Measurements from ENCODE around the gene GOLGA8M.
"Not testable (repeated sequence)": the region's sequence is repeated elsewhere in the genome, so short reads cannot be mapped to it uniquely, and the experiment has no call there.

- TF ChIP-seq, protein P1, sequence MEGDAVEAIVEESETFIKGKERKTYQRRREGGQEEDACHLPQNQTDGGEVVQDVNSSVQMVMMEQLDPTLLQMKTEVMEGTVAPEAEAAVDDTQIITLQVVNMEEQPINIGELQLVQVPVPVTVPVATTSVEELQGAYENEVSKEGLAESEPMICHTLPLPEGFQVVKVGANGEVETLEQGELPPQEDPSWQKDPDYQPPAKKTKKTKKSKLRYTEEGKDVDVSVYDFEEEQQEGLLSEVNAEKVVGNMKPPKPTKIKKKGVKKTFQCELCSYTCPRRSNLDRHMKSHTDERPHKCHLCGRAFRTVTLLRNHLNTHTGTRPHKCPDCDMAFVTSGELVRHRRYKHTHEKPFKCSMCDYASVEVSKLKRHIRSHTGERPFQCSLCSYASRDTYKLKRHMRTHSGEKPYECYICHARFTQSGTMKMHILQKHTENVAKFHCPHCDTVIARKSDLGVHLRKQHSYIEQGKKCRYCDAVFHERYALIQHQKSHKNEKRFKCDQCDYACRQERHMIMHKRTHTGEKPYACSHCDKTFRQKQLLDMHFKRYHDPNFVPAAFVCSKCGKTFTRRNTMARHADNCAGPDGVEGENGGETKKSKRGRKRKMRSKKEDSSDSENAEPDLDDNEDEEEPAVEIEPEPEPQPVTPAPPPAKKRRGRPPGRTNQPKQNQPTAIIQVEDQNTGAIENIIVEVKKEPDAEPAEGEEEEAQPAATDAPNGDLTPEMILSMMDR (IDR thresholded peaks at IDR 0.05) = not testable (repeated sequence)
- TF ChIP-seq POLR2A, EP300 (IDR thresholded peaks at IDR 0.05): not testable (repeated sequence)
Observed at GRCh38 chr15:28727026-28727425, 14.8 kb upstream of the GOLGA8M start.

Data from tibial nerve (tissue), 4 donors.